K562 (cell line): ENCODE measurements around the gene STT3A. TPM values are rescaled to one million over a fixed set of nuclear protein-coding genes. Genes with fewer than 3 reads are reported as not detected.
A peak's percentile ranks its signal among the peaks of the same experiment; 100 is the strongest.

Experiments used
- CBX3 ChIP-seq, 2 experiments: IDR thresholded peaks; 1 replicate in 1 of 2; 2 replicates in 1 of 2; pipeline ENCODE4 v1.6.1; 2012; ENCODE audit warnings: inconsistent platforms in 2 of 2, low read length in 2 of 2, borderline replicate concordance in 1 of 2, control low read depth in 1 of 2
- DPF2 ChIP-seq: fragments of 450-650 bp; IDR thresholded peaks from 2 replicates; pipeline ENCODE4 v1.6.1; 2016
- ETV1 ChIP-seq: fragments of 450-650 bp; conservative IDR thresholded peaks from 2 replicates; pipeline ENCODE4 v1.6.1; 2016; ENCODE audit warnings: missing genetic modification characterization, control low read depth, low read depth, missing compliant biosample characterization
- HNRNPH1 ChIP-seq: fragments of 200-400 bp; formaldehyde crosslinking; optimal IDR thresholded peaks from 2 replicates; pipeline ENCODE3; 2017; ENCODE audit warnings: low read depth, mild to moderate bottlenecking, low read length, moderate library complexity
- KDM4B ChIP-seq, 2 experiments: fragments of 450-650 bp in 1 of 2; sonication (generic) in 1 of 2; IDR thresholded peaks; 2 replicates each; pipeline ENCODE4 v1.6.1; 2016 to 2017; ENCODE audit warnings: borderline replicate concordance in 2 of 2, antibody characterized with exemption in 1 of 2, low read depth in 1 of 2, mild to moderate bottlenecking in 1 of 2
- KLF6 ChIP-seq: fragments of 250-450 bp; sonication (Bioruptor Pico); IDR thresholded peaks from 2 replicates; pipeline ENCODE4 v1.4.0; 2020; ENCODE audit warnings: mild to moderate bottlenecking, moderate library complexity, borderline replicate concordance
- POLR2A ChIP-seq: fragments of 450-650 bp; conservative IDR thresholded peaks from 2 replicates; pipeline ENCODE4 v1.6.1; 2016
- POLR3A ChIP-seq: IDR thresholded peaks from 2 replicates; pipeline ENCODE4 v1.6.1; 2011; ENCODE audit warnings: borderline replicate concordance, mild to moderate bottlenecking, moderate library complexity; ENCODE audit not compliant: insufficient read length, insufficient read depth; ENCODE audit errors: extremely low read depth
- SMARCA4 ChIP-seq: fragments of 450-650 bp; IDR thresholded peaks from 2 replicates; pipeline ENCODE4 v1.6.1; 2016
- SRF ChIP-seq, 2 experiments: fragments of 250-450, 450-650 bp in 1 of 2; sonication (Bioruptor Pico) in 1 of 2; sonication (generic) in 1 of 2; formaldehyde crosslinking; IDR thresholded peaks; 2 replicates each; pipeline versions ENCODE4 v1.5.0 to v1.5.1; 2020 to 2022; ENCODE audit warnings: mild to moderate bottlenecking in 1 of 2, missing genetic modification reagents in 1 of 2
- ZEB2 ChIP-seq: fragments of 450-650 bp; IDR thresholded peaks from 2 replicates; pipeline ENCODE4 v1.6.1; 2016
- ZNF165 ChIP-seq: fragments of 250-450 bp; sonication (Bioruptor Pico); IDR thresholded peaks from 2 replicates; pipeline ENCODE4 v1.4.0; 2020; ENCODE audit warnings: borderline replicate concordance
- ZNF316 ChIP-seq: fragments of 450-650 bp; IDR thresholded peaks from 2 replicates; pipeline ENCODE4 v1.6.1; 2016
- ZNF445 ChIP-seq: fragments of 250-450 bp; sonication (Bioruptor Pico); IDR thresholded peaks from 2 replicates; pipeline ENCODE4 v1.4.0; 2020; ENCODE audit warnings: low read depth, mild to moderate bottlenecking, moderate library complexity
- polyA plus RNA-seq, 8 experiments: library from polyadenylated mRNA; depleted of rRNA in 4 of 8; stranded (reverse) in 5 of 8; unstranded in 3 of 8; fragments of >200 nt; fragmentation: Nextera tagmentation in 2 of 8; fragmentation: Illumina TruSeq in 1 of 8; extraction: Ambion mirVana in 2 of 8; extraction: Trizol in 1 of 8; gene quantifications; 2 replicates each; pipeline versions ENCODE4 v1.2.1 to v1.2.3, GENCODE V29; 2011 to 2014; ENCODE audit warnings: inconsistent platforms in 1 of 8, missing spikeins in 1 of 8
- total RNA-seq, 7 experiments: library from RNA; depleted of rRNA in 6 of 7; stranded (reverse); fragments of >200 nt in 6 of 7; fragmentation: Illumina TruSeq in 2 of 7; extraction: Trizol in 2 of 7; gene quantifications; 2 replicates each; pipeline versions ENCODE4 v1.2.1 to v1.2.3, GENCODE V29; 2011 to 2021; ENCODE audit warnings: low replicate concordance in 1 of 7
- TF ChIP-seq, protein P1 (sequence below): fragments of 450-650 bp; formaldehyde crosslinking; conservative IDR thresholded peaks from 2 replicates; pipeline ENCODE4 v1.4.0; 2022; ENCODE audit warnings: mild to moderate bottlenecking, missing genetic modification characterization
- TF ChIP-seq, protein P2 (sequence below): fragments of 200-800 bp; sonication (Bioruptor generic); IDR thresholded peaks from 2 replicates; pipeline ENCODE4 v1.6.1; 2017; ENCODE audit warnings: missing genetic modification characterization, missing compliant biosample characterization
- TF ChIP-seq, protein P3 (sequence below): fragments of 150-350 bp; conservative IDR thresholded peaks from 2 replicates; pipeline ENCODE4 v1.6.1; 2014; ENCODE audit warnings: low read length
- TF ChIP-seq, protein P4 (sequence below): sonication (generic); formaldehyde crosslinking; IDR thresholded peaks from 2 replicates; pipeline ENCODE4 v1.8.0; 2023; ENCODE audit warnings: missing genetic modification reagents, mild to moderate bottlenecking, borderline replicate concordance

STT3A gene
- total and polyA plus RNA-seq, 9 of the 15 experiments (the other 6 are each of a cell fraction or from before 2014, with no cell fraction given): 70.7 to 330 (median 192) TPM

DNA sequence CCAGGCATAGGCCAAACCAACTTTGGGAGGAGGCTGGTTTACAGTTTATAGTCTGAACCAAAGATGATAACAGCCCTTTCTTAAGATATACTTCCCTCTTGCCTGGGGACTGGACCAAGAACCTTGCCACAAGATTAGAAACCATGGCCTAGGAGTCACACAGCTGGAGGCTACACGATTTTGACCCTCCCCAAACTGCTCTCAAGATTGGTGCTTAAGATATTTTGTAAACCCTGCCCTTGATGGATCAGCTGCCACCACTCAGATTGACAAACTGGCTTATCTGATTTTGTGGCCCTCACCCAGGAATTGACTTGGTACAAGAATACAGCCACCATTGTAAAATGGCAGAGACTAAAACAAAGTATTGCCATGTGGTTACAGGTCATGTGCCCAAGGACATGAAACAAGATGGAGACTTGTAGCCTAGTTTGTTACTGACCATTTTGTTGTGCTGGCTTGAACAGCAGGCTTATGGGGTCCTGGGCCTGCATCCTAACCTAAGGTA lies 40.8 kb upstream of the STT3A start (continued):
- TF ChIP-seq, protein P1, sequence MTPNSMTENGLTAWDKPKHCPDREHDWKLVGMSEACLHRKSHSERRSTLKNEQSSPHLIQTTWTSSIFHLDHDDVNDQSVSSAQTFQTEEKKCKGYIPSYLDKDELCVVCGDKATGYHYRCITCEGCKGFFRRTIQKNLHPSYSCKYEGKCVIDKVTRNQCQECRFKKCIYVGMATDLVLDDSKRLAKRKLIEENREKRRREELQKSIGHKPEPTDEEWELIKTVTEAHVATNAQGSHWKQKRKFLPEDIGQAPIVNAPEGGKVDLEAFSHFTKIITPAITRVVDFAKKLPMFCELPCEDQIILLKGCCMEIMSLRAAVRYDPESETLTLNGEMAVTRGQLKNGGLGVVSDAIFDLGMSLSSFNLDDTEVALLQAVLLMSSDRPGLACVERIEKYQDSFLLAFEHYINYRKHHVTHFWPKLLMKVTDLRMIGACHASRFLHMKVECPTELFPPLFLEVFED (CRISPR knock-in tag): no peak
- no peak; the same call in 1 of the 2 replicates for TF ChIP-seq ZNF165 (CRISPR knock-in tag)
- no peak for TF ChIP-seq POLR3A
- TF ChIP-seq CBX3 (IDR thresholded peaks at IDR 0.05; ENCODE audit: borderline replicate concordance in 1 of 2, low read length in 2 of 2): peak in 1 of 2 experiments; percentile 71; a peak in 1 of 3 replicates
- TF ChIP-seq SRF (CRISPR knock-in tag; IDR thresholded peaks at IDR 0.05): no peak
- TF ChIP-seq, protein P2, sequence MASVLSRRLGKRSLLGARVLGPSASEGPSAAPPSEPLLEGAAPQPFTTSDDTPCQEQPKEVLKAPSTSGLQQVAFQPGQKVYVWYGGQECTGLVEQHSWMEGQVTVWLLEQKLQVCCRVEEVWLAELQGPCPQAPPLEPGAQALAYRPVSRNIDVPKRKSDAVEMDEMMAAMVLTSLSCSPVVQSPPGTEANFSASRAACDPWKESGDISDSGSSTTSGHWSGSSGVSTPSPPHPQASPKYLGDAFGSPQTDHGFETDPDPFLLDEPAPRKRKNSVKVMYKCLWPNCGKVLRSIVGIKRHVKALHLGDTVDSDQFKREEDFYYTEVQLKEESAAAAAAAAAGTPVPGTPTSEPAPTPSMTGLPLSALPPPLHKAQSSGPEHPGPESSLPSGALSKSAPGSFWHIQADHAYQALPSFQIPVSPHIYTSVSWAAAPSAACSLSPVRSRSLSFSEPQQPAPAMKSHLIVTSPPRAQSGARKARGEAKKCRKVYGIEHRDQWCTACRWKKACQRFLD (CRISPR knock-in tag): peak; percentile 51
- TF ChIP-seq DPF2: peak; percentile 69
- no peak; the same call in 1 of the 2 replicates for TF ChIP-seq ZNF445 (CRISPR knock-in tag)
- TF ChIP-seq POLR2A: no peak
- peak; percentile 66; the same call in 1 of the 2 replicates for TF ChIP-seq KLF6
- TF ChIP-seq KDM4B (IDR thresholded peaks at IDR 0.05; ENCODE audit: borderline replicate concordance in 2 of 2, low read depth in 1 of 2): no peak
- no peak for TF ChIP-seq HNRNPH1
- TF ChIP-seq ETV1: peak; percentile 54
- TF ChIP-seq, protein P3, sequence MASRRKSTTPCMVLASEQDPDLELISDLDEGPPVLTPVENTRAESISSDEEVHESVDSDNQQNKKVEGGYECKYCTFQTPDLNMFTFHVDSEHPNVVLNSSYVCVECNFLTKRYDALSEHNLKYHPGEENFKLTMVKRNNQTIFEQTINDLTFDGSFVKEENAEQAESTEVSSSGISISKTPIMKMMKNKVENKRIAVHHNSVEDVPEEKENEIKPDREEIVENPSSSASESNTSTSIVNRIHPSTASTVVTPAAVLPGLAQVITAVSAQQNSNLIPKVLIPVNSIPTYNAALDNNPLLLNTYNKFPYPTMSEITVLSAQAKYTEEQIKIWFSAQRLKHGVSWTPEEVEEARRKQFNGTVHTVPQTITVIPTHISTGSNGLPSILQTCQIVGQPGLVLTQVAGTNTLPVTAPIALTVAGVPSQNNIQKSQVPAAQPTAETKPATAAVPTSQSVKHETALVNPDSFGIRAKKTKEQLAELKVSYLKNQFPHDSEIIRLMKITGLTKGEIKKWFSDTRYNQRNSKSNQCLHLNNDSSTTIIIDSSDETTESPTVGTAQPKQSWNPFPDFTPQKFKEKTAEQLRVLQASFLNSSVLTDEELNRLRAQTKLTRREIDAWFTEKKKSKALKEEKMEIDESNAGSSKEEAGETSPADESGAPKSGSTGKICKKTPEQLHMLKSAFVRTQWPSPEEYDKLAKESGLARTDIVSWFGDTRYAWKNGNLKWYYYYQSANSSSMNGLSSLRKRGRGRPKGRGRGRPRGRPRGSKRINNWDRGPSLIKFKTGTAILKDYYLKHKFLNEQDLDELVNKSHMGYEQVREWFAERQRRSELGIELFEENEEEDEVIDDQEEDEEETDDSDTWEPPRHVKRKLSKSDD: no peak
- no peak for TF ChIP-seq ZEB2
- peak; percentile 61 for TF ChIP-seq SMARCA4
- no peak for TF ChIP-seq ZNF316
- TF ChIP-seq, protein P4, sequence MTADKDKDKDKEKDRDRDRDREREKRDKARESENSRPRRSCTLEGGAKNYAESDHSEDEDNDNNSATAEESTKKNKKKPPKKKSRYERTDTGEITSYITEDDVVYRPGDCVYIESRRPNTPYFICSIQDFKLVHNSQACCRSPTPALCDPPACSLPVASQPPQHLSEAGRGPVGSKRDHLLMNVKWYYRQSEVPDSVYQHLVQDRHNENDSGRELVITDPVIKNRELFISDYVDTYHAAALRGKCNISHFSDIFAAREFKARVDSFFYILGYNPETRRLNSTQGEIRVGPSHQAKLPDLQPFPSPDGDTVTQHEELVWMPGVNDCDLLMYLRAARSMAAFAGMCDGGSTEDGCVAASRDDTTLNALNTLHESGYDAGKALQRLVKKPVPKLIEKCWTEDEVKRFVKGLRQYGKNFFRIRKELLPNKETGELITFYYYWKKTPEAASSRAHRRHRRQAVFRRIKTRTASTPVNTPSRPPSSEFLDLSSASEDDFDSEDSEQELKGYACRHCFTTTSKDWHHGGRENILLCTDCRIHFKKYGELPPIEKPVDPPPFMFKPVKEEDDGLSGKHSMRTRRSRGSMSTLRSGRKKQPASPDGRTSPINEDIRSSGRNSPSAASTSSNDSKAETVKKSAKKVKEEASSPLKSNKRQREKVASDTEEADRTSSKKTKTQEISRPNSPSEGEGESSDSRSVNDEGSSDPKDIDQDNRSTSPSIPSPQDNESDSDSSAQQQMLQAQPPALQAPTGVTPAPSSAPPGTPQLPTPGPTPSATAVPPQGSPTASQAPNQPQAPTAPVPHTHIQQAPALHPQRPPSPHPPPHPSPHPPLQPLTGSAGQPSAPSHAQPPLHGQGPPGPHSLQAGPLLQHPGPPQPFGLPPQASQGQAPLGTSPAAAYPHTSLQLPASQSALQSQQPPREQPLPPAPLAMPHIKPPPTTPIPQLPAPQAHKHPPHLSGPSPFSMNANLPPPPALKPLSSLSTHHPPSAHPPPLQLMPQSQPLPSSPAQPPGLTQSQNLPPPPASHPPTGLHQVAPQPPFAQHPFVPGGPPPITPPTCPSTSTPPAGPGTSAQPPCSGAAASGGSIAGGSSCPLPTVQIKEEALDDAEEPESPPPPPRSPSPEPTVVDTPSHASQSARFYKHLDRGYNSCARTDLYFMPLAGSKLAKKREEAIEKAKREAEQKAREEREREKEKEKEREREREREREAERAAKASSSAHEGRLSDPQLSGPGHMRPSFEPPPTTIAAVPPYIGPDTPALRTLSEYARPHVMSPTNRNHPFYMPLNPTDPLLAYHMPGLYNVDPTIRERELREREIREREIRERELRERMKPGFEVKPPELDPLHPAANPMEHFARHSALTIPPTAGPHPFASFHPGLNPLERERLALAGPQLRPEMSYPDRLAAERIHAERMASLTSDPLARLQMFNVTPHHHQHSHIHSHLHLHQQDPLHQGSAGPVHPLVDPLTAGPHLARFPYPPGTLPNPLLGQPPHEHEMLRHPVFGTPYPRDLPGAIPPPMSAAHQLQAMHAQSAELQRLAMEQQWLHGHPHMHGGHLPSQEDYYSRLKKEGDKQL (CRISPR knock-in tag): no peak
